Measurements from ENCODE around the gene METTL25.

The METTL25 gene

GRCh38 chr12:82398879-82399278, 40.5 kb downstream of the METTL25 start:
- Histone ChIP-seq H3K9ac (ENCODE audit: low read depth in 1 of 2, low read length in 2 of 2) (no peak overlapping the region), H3K27ac (ENCODE audit: low read depth, low read length) (no peak overlapping the region), H3K27me3 (ENCODE audit: control insufficient read depth in 1 of 2, insufficient read depth in 2 of 2, low read length in 2 of 2) (no peaks in the 10 kb centered on the region), H3K9me3 (ENCODE audit: control insufficient read depth in 1 of 2, low read length in 2 of 2) (no peaks in the 10 kb centered on the region), H3K4me3 (ENCODE audit: low read depth in 1 of 2, low read length in 2 of 2) (no peak overlapping the region), H3K4me1 (ENCODE audit: control insufficient read depth in 1 of 2, insufficient read depth in 2 of 2, low read length in 2 of 2) (no peaks in the 10 kb centered on the region), H3K36me3 (ENCODE audit: control insufficient read depth in 1 of 2, insufficient read depth in 2 of 2, low read length in 2 of 2) (peaks cover 3 to 4% of the 10 kb centered on the region in 2 donors)

- H3K36me3 ChIP-seq (ENCODE audit: control insufficient read depth in 1 of 2, insufficient read depth in 2 of 2, low read length in 2 of 2), result peaks cover 0 to 5% of the 10 kb centered on the region in 2 donors
These were observed 42.5 kb downstream of the METTL25 start for GRCh38 chr12:82400819-82401218.

GRCh38 chr12:82406651-82407050, 48.3 kb downstream of the METTL25 start:
- Histone ChIP-seq H3K4me3 (ENCODE audit: low read depth in 1 of 2, low read length in 2 of 2) (no peak overlapping the region), H3K36me3 (ENCODE audit: control insufficient read depth in 1 of 2, insufficient read depth in 2 of 2, low read length in 2 of 2) (peaks cover 0 to 5% of the 10 kb centered on the region in 2 donors), H3K4me1 (ENCODE audit: control insufficient read depth in 1 of 2, insufficient read depth in 2 of 2, low read length in 2 of 2) (no peaks in the 10 kb centered on the region), H3K27me3 (ENCODE audit: control insufficient read depth in 1 of 2, insufficient read depth in 2 of 2, low read length in 2 of 2) (no peaks in the 10 kb centered on the region), H3K27ac (ENCODE audit: low read depth, low read length) (no peak overlapping the region), H3K9ac (ENCODE audit: low read depth in 1 of 2, low read length in 2 of 2) (no peak overlapping the region), H3K9me3 (ENCODE audit: control insufficient read depth in 1 of 2, low read length in 2 of 2) (no peaks in the 10 kb centered on the region)

More at GRCh38 chr12:82400819-82401218, 42.5 kb downstream of the METTL25 start:
- Histone ChIP-seq H3K9ac (ENCODE audit: low read depth in 1 of 2, low read length in 2 of 2) (no peak overlapping the region), H3K4me1 (ENCODE audit: control insufficient read depth in 1 of 2, insufficient read depth in 2 of 2, low read length in 2 of 2) (no peaks in the 10 kb centered on the region), H3K27me3 (ENCODE audit: control insufficient read depth in 1 of 2, insufficient read depth in 2 of 2, low read length in 2 of 2) (no peaks in the 10 kb centered on the region), H3K9me3 (ENCODE audit: control insufficient read depth in 1 of 2, low read length in 2 of 2) (no peaks in the 10 kb centered on the region), H3K4me3 (ENCODE audit: low read depth in 1 of 2, low read length in 2 of 2) (no peak overlapping the region), H3K27ac (ENCODE audit: low read depth, low read length) (no peak overlapping the region)

GRCh38 chr12:82407481-82407880, 49.2 kb downstream of the METTL25 start:
- no peaks in the 10 kb centered on the region for H3K9me3 ChIP-seq (ENCODE audit: control insufficient read depth in 1 of 2, low read length in 2 of 2)
- no peak overlapping the region for H3K27ac ChIP-seq (ENCODE audit: low read depth, low read length)
- H3K36me3 ChIP-seq (ENCODE audit: control insufficient read depth in 1 of 2, insufficient read depth in 2 of 2, low read length in 2 of 2), result peaks cover 0 to 5% of the 10 kb centered on the region in 2 donors

GRCh38 chr12:82408844-82409243, 50.5 kb downstream of the METTL25 start:
- no peaks in the 10 kb centered on the region for H3K27me3 ChIP-seq (ENCODE audit: control insufficient read depth in 1 of 2, insufficient read depth in 2 of 2, low read length in 2 of 2)
- peaks cover 0 to 5% of the 10 kb centered on the region in 2 donors for H3K36me3 ChIP-seq (ENCODE audit: control insufficient read depth in 1 of 2, insufficient read depth in 2 of 2, low read length in 2 of 2)
- H3K4me1 ChIP-seq (ENCODE audit: control insufficient read depth in 1 of 2, insufficient read depth in 2 of 2, low read length in 2 of 2), result no peaks in the 10 kb centered on the region
- no peaks in the 10 kb centered on the region for H3K9me3 ChIP-seq (ENCODE audit: control insufficient read depth in 1 of 2, low read length in 2 of 2)
- no peak overlapping the region for H3K4me3 ChIP-seq (ENCODE audit: low read depth in 1 of 2, low read length in 2 of 2)
- no peak overlapping the region for H3K9ac ChIP-seq (ENCODE audit: low read depth in 1 of 2, low read length in 2 of 2)
- H3K27ac ChIP-seq (ENCODE audit: low read depth, low read length), result no peak overlapping the region

More at GRCh38 chr12:82407481-82407880, 49.2 kb downstream of the METTL25 start:
- no peaks in the 10 kb centered on the region for H3K4me1 ChIP-seq (ENCODE audit: control insufficient read depth in 1 of 2, insufficient read depth in 2 of 2, low read length in 2 of 2)
- H3K27me3 ChIP-seq (ENCODE audit: control insufficient read depth in 1 of 2, insufficient read depth in 2 of 2, low read length in 2 of 2), result no peaks in the 10 kb centered on the region
- no peak overlapping the region for H3K4me3 ChIP-seq (ENCODE audit: low read depth in 1 of 2, low read length in 2 of 2)
- no peak overlapping the region for H3K9ac ChIP-seq (ENCODE audit: low read depth in 1 of 2, low read length in 2 of 2)

- H3K9ac ChIP-seq (ENCODE audit: low read depth in 1 of 2, low read length in 2 of 2), result no peak overlapping the region
- H3K36me3 ChIP-seq (ENCODE audit: control insufficient read depth in 1 of 2, insufficient read depth in 2 of 2, low read length in 2 of 2), result no peaks in the 10 kb centered on the region
- no peaks in the 10 kb centered on the region for H3K4me1 ChIP-seq (ENCODE audit: control insufficient read depth in 1 of 2, insufficient read depth in 2 of 2, low read length in 2 of 2)
- no peak overlapping the region for H3K4me3 ChIP-seq (ENCODE audit: low read depth in 1 of 2, low read length in 2 of 2)
- no peaks in the 10 kb centered on the region for H3K9me3 ChIP-seq (ENCODE audit: control insufficient read depth in 1 of 2, low read length in 2 of 2)
- no peak overlapping the region for H3K27ac ChIP-seq (ENCODE audit: low read depth, low read length)
- H3K27me3 ChIP-seq (ENCODE audit: control insufficient read depth in 1 of 2, insufficient read depth in 2 of 2, low read length in 2 of 2), result no peaks in the 10 kb centered on the region
These were observed 53.4 kb downstream of the METTL25 start for GRCh38 chr12:82411546-82412230.

- Histone ChIP-seq H3K4me3 (ENCODE audit: low read depth in 1 of 2, low read length in 2 of 2) (no peak overlapping the region), H3K36me3 (ENCODE audit: control insufficient read depth in 1 of 2, insufficient read depth in 2 of 2, low read length in 2 of 2) (no peaks in the 10 kb centered on the region), H3K9me3 (ENCODE audit: control insufficient read depth in 1 of 2, low read length in 2 of 2) (no peaks in the 10 kb centered on the region), H3K4me1 (ENCODE audit: control insufficient read depth in 1 of 2, insufficient read depth in 2 of 2, low read length in 2 of 2) (no peaks in the 10 kb centered on the region), H3K9ac (ENCODE audit: low read depth in 1 of 2, low read length in 2 of 2) (no peak overlapping the region), H3K27me3 (ENCODE audit: control insufficient read depth in 1 of 2, insufficient read depth in 2 of 2, low read length in 2 of 2) (no peaks in the 10 kb centered on the region), H3K27ac (ENCODE audit: low read depth, low read length) (no peak overlapping the region)
These were observed 53.9 kb downstream of the METTL25 start for GRCh38 chr12:82412246-82412645.

- no peak overlapping the region for H3K4me3 ChIP-seq (ENCODE audit: low read depth in 1 of 2, low read length in 2 of 2)
- no peak overlapping the region for H3K9ac ChIP-seq (ENCODE audit: low read depth in 1 of 2, low read length in 2 of 2)
- no peaks in the 10 kb centered on the region for H3K9me3 ChIP-seq (ENCODE audit: control insufficient read depth in 1 of 2, low read length in 2 of 2)
- H3K27ac ChIP-seq (ENCODE audit: low read depth, low read length), result no peak overlapping the region
- no peaks in the 10 kb centered on the region for H3K27me3 ChIP-seq (ENCODE audit: control insufficient read depth in 1 of 2, insufficient read depth in 2 of 2, low read length in 2 of 2)
- H3K36me3 ChIP-seq (ENCODE audit: control insufficient read depth in 1 of 2, insufficient read depth in 2 of 2, low read length in 2 of 2), result no peaks in the 10 kb centered on the region
- H3K4me1 ChIP-seq (ENCODE audit: control insufficient read depth in 1 of 2, insufficient read depth in 2 of 2, low read length in 2 of 2), result no peaks in the 10 kb centered on the region
These were observed 55.7 kb downstream of the METTL25 start for GRCh38 chr12:82414044-82414443.

GRCh38 chr12:82414926-82415325, 56.6 kb downstream of the METTL25 start:
- Histone ChIP-seq H3K4me1 (ENCODE audit: control insufficient read depth in 1 of 2, insufficient read depth in 2 of 2, low read length in 2 of 2) (no peaks in the 10 kb centered on the region), H3K9me3 (ENCODE audit: control insufficient read depth in 1 of 2, low read length in 2 of 2) (no peaks in the 10 kb centered on the region), H3K27ac (ENCODE audit: low read depth, low read length) (no peak overlapping the region), H3K27me3 (ENCODE audit: control insufficient read depth in 1 of 2, insufficient read depth in 2 of 2, low read length in 2 of 2) (no peaks in the 10 kb centered on the region), H3K9ac (ENCODE audit: low read depth in 1 of 2, low read length in 2 of 2) (no peak overlapping the region), H3K4me3 (ENCODE audit: low read depth in 1 of 2, low read length in 2 of 2) (no peak overlapping the region), H3K36me3 (ENCODE audit: control insufficient read depth in 1 of 2, insufficient read depth in 2 of 2, low read length in 2 of 2) (no peaks in the 10 kb centered on the region)

GRCh38 chr12:82415402-82415801, 57.1 kb downstream of the METTL25 start:
- Histone ChIP-seq H3K36me3 (ENCODE audit: control insufficient read depth in 1 of 2, insufficient read depth in 2 of 2, low read length in 2 of 2) (no peaks in the 10 kb centered on the region), H3K9ac (ENCODE audit: low read depth in 1 of 2, low read length in 2 of 2) (no peak overlapping the region), H3K9me3 (ENCODE audit: control insufficient read depth in 1 of 2, low read length in 2 of 2) (no peaks in the 10 kb centered on the region), H3K27me3 (ENCODE audit: control insufficient read depth in 1 of 2, insufficient read depth in 2 of 2, low read length in 2 of 2) (no peaks in the 10 kb centered on the region), H3K4me3 (ENCODE audit: low read depth in 1 of 2, low read length in 2 of 2) (no peak overlapping the region), H3K4me1 (ENCODE audit: control insufficient read depth in 1 of 2, insufficient read depth in 2 of 2, low read length in 2 of 2) (no peaks in the 10 kb centered on the region), H3K27ac (ENCODE audit: low read depth, low read length) (no peak overlapping the region)
